GM21717 (cell line): ENCODE results near the gene IGFBP1.
"Not testable (repeated sequence)": the region's sequence is repeated elsewhere in the genome, so short reads cannot be mapped to it uniquely, and the experiment has no call there.

Experiments
- ATAC-seq: cut with Tn5 transposase; IDR thresholded peaks from one replicate; pipeline ENCODE4 v1.9.1; 2021; ENCODE audit warnings: mild to moderate bottlenecking, moderate library complexity; ENCODE audit not compliant: unreplicated experiment

IGFBP1 gene

DNA sequence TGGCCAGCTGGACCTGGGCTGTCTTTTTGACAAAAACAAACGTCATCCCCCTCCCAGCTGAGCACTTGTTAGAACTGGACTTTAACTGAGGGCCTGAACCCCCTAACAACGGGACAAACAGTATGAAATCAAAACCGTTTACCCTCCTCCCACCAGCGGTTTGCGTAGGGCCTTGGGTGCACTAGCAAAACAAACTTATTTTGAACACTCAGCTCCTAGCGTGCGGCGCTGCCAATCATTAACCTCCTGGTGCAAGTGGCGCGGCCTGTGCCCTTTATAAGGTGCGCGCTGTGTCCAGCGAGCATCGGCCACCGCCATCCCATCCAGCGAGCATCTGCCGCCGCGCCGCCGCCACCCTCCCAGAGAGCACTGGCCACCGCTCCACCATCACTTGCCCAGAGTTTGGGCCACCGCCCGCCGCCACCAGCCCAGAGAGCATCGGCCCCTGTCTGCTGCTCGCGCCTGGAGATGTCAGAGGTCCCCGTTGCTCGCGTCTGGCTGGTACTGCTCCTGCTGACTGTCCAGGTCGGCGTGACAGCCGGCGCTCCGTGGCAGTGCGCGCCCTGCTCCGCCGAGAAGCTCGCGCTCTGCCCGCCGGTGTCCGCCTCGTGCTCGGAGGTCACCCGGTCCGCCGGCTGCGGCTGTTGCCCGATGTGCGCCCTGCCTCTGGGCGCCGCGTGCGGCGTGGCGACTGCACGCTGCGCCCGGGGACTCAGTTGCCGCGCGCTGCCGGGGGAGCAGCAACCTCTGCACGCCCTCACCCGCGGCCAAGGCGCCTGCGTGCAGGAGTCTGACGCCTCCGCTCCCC is at the start of gene IGFBP1:
IGFBP1 (plus strand) TSS at position 304 of the 808 bp plus-strand sequence; CDS start at position 469, 165 bp downstream.
- no peak for ATAC-seq

DNA sequence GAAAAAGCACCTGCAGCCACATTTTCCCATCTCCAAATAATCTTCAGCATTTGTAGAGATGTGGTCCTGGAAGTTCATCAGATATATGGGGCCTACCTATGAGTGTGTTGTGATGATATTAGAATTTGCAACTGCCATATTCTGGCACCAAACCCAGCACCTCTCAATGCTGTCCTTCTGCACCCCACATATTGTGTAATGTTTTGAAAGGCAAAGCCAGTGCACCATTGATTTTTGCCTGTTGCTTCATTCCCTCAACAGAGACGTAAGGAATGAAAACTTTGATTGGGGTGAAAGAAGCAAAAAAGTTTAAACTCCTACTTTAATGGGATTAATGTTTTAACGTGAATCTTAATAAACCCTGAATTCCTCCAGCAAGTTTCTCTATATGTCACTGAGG is 49.4 kb upstream of the IGFBP1 start:
- ATAC-seq, result not testable (repeated sequence)

DNA sequence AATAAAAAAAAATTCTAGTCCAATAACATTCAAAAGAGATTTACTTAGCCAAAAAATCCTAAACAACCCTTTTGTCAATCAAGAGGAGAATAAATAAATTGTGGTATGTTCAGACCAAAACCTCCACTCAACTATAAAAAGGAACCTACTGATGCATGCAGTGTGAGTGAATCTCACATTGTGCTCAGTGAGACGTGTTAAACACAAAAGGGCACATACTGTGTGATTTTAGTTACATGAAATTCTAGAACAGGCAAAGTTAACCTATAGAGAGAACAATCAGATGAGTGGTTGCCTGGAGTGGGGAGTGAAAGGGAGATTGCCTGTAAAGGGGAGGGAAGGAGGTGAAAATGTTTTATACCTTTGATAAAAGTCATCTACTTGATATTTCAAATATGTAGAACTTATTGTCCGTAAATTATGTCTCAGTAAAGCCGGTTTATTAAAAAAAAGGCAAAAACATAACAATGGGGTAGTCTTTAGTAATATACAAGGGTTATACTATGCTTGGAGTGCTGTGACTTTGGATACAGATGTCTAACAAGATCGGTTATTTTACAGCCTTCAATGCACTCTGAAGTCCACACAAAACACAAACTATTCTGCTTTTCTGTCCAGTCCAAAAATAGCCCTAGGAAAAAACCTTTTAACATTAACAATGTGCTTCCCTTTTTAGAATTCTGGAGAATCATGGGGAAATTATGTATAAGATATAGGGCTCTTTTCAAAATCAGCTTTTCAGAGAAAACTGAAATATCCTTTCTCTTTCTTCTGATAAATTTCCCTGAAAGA is 46.2 kb upstream of the IGFBP1 start:
- not testable (repeated sequence) for ATAC-seq

DNA sequence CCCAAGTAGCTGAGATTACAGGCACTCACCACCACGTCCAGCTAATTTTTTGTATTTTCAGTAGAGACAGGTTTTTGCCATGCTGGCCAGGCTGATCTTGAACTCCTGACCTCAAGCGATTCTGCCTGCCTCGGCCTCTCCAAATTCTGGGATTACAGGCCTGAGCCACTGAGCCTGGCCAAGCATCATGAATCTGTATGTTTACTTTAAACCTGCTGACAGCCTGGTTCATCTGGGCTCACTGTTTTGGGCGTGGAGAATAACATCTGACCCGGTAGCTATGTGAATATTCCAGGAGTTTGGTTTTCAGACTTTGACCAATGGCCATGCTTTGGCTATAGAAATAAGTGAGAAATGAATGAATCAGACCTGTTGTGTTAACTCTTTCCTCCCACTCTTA is 41.8 kb upstream of the IGFBP1 start:
- not testable (repeated sequence) for ATAC-seq

DNA sequence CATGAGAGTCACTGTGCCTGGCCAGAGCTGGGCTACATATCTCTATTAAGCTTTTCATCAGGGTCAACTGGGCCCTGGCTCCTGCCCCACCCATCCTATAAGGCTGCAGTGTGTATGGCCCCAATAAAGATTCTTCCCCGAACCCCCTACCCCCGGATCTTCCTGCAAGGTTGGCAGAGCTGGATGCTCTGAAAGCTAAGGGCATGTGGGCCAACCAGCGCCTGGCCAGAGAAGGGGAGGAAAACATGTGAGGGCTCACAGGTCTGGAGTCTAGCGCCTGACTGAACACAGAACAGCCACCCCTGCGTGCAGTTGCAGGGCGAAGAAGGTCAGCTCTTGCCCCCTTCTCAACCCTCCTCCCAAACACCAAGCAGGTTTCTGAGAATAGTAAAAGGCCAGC is 39.6 kb upstream of the IGFBP1 start:
- not testable (repeated sequence) for ATAC-seq

DNA sequence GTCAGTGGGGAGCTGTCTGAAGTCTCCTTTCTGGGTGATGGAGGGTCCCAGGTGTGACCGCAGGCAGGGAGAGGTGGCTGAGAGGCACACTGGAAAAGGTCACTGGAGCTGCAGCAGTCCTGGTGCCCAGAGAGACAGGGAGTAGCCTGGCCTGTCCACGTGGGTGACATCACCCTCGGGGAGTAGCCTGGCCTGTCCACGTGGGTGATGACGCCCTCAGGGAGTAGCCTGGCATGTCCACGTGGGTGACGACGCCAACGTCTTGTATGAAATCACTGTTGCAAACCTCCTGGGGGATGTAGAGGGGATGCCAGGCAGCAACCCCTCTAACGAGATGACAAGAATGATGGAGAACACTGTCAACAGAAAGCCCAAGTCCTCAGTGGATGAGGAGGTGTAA is 35.3 kb upstream of the IGFBP1 start:
- not testable (repeated sequence) for ATAC-seq

DNA sequence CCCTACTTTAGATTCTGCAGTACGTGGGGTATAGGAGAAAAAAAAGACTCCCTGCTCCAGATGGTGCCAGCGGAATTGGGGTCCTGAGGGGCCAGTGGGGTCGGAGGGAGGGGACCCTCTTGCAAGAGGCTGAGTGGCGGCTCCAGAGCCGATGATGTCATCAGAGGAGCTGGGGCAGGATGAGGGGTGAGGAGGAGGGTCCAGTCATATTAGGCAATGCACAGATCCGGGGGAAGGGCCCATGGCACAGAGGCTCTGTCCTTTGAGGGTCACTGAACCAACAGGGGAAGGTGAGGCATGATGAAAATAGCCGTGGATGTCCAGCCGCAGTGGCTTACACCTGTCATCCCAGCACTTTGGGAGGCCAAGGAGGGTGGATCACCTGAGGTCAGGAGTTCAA is 34.8 kb upstream of the IGFBP1 start:
- not testable (repeated sequence) for ATAC-seq

DNA sequence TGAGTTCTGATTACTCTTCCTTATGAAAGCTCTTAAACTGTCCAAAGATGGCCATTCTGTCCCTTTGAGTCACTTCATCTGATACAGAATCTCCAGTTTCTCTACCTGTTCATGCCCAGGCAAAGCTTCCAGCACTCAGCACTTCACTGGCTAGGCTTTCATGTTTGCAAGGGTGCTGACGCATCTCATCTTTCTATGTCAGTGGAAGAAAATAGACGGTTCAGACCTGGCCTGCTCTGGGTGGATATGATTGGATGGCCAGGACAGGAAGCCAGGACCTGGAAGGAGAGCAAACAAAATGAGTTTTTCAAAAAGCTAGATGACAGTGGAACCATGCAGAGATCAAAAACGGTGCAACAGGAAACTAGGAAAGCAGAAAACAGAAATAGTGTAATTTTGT is 32.6 kb upstream of the IGFBP1 start:
- ATAC-seq, result not testable (repeated sequence)

DNA sequence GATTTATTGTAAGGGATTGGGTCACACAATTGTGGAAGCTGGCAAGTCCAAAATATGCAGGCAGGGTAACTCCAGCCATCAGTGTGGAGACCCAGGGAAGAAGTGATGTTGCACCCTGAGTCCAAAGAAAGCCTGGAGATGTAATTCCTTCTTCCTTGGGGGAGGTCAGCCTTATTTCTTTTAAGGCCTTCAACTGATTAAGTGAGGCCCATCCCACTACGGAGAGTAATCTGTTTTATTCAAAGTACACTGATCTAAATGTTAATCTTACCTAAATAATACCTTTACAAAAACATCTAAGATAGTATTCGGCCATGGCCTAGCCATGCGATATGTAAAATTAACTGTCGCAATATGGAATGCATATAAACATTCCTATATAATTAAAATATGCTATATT is 31.4 kb upstream of the IGFBP1 start:
- ATAC-seq, result not testable (repeated sequence)

DNA sequence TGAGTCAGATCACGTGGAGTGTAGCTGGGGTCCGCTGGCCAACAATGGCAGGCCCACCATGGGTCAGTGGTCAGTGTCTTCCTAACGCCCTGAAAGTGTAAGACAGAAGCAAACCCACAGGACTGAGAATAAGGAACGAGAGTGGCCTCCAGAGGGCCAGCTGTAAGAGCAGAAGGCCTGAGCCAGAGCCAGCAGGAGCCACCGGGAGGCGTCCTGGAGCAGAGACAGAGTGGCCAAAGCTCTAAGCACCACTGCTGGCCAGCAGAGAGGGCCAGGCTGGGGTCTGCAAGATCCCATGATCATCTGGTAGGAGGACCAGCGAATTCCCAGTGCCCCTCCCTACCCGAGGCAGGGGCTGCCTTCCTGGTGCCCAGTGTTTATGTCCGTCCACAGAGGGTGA is 24.6 kb upstream of the IGFBP1 start:
- ATAC-seq, result no peak

DNA sequence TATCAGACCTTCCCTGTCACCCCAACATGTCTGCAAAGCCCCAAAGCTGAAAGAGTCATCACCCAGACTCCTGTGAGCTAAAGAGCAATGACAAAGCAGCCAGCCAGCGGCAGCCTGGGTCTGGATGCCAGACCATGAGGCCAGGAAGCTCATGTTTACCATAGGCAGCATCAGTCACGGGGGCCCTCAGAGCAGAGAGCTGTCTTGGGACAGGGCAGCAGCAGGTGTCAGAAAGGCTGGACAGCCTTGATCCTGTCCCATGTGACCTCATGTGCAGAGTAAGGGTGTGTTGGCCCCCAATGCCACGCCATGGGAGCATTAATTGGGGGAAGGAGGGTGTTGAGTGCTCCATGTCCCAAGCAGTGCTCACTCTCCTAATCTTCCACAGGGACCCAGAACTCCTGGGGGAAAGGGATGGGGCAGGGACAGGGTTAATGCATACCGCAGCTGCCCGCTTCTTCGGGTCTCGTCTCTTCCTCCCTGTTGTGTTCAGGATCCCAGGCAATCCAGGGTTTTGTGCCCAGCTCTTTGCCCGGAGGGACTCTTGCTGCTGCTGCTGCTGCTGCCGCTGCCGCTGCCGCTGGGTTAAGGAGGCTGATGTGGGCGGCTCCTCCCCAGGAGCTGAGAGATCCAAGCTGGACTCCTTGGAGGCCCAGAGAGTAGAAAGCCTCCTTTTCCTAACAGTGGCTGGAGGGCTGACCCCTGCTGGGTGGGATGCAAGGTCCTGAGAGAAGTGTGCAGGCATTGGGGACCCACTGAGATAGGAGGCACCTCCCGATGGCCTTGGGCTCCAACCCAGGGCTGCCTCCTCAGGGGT is 22.5 kb upstream of the IGFBP1 start:
- ATAC-seq, result no peak

DNA sequence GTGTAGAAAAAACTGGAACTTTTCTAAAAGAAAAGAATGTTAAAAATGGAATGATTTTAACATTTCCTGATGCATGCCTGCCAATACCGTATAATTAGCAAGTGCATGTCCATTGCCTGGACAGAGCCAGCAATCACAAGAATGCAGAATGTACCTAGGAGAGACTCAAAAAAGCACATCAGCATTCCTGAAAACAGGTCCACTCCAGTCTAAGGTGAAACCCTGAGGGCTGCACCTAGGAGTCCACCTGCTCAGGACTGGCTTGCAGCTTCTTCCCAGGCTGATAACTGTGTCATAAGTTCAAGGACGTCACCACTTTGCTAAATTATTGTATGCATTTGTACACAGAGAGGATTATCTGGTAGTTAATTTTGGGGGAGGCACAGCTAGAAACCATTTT is 20.8 kb upstream of the IGFBP1 start:
- ATAC-seq, result no peak

DNA sequence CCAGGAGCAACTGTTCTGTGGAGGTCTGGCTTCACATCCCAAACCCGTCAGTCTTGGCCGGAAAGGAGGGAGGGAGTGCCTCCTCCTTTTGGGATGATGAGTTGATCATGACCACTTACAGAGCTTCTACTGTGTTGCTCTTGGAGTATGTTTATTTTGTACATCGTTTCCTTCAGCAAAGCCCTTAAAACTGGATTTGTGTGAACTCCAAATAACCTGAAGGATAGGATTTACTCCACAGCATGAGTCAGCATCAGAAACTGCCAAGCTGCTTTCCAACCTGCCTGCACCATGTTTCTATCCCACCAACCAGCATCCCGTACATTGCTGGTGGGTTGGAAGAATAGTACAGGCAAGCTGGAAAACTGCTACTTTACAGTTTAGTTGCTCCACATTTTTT is 18.9 kb upstream of the IGFBP1 start:
- no peak for ATAC-seq

DNA sequence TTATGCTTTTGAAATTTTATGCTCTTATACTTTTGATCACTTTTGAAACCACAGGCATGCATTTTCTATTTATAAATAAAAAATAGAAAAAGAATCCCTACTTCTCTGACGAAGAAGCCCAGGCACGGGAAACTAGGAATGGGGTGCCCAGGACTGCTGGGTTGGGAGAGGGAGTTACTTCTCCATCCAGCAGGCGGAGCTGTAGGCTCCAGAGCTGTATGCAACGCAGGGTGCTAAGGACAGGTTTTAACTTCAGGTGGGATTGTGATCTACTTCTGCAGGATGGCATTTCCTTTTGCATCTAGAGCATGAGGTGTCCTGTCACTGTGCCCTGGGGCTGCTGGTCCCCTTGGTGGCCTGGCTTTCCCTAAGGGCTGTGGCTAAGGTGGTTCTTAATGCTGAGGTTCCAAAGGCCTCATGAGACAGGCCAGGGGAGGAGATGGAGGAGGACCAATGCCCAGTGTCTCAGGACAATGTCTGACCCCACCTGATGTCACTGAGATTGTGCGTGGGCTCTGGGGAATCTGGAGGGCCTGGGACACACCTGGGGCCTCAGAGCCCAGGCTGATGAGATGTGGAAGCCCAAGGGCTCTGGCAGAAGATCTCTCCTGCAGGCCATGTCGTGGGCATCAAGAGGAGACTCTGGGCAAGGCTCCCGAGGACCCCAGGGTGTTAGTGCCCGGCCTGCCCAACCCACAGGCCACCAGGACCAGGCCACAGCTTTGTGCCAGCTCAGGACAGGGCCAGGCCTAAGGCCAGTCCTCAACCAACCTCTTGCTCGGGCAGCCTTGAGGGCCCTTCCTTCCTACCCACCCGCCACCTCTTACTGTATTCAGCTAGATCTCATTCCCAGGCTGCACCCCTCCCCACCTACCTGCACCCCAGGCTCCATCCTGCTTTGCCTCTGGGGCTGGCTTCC is 15.9 kb upstream of the IGFBP1 start:
- no peak for ATAC-seq

DNA sequence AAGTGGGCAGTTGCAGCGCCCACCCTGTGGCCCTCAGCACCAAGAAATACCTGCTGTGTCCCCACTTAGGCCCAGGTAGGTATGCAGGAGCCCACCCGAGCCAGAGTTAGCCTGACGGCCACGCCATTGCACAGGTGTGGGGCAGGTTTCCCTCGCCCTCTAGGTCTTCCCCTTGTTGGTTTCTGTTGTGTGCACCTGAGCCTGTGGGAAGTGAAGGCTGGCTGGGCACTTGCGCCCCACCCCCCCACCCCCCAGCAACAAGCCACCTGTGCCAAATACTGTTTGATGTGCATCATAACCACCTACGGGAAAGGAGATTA is 15.3 kb upstream of the IGFBP1 start, which contains the start of gene CCDC201:
CCDC201 (minus strand) TSS at position 48 of the 320 bp plus-strand sequence. CDS start 75 bp downstream, outside the sequence.
- ATAC-seq, result no peak

DNA sequence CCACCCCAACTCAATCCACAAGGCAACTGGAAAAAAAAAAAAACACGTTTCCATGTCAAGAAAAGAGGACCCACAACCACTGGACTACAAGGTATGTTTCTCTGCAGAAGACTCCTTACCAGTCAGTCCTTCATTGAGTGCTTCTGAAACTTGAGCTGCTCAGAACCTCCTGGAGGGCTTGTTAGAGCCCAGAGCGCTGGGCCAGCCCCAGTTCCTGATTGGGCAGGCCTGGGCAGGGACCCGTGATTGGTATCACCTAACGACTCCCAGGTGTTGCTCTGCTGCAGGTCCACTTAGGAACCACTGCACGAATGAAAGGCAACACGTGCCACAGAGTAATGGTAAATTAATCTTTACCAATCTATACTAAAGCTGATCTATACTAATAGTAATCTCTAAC is 14.9 kb upstream of the IGFBP1 start:
- ATAC-seq, result no peak

DNA sequence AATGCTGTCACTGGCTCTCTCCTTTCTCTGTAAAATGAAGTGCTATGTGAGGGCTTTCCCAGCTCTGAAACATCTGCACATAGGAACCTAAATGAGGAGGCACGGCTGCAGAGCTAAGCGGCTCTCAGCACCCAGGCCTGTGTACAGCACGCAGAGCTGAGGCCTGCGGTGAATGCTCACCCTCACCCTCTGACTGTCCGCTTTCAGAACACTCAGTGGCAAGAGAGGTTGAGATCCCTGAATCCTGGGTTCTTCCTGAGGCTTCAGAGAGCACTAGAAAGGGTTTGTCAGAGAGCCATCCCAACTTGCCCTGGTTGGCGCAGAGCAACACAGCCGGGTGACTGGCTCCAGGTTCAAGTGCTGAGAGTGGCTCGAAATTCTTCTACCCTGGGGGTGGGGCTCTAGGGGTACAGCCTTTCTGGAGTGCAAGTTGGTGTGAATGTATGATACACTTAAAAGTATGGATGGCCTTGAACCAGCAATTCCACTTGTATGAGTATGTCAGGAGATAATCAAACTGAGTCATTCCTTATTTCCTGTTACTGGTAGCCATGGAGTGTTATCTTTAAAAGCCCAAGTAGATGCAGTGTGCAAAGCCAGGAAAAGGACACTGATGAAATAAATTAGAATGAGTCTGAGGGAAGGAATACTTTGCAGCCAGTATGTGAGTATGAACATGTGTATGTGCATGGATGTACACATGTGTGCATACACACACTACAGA is 13.7 kb upstream of the IGFBP1 start:
- no peak for ATAC-seq

DNA sequence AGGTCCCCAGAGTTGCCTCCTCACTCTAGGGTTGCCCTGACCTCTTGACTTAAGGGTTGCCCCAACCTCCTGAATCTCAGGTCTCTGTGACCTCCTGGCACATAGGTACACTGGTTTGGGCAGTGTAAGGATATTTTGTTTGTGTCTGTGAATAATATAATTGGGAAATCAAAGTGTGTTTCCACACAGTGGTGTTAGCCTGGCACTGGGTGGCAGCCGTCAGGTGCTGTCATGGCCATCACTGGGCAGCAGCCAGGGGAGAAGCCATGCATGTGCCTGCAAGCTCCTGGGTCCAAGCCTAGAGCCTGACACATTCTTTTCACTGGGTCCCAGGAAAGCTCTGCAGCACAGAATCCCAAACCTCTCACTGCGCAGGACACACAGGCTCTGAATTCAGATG is 11.8 kb upstream of the IGFBP1 start:
- no peak for ATAC-seq

DNA sequence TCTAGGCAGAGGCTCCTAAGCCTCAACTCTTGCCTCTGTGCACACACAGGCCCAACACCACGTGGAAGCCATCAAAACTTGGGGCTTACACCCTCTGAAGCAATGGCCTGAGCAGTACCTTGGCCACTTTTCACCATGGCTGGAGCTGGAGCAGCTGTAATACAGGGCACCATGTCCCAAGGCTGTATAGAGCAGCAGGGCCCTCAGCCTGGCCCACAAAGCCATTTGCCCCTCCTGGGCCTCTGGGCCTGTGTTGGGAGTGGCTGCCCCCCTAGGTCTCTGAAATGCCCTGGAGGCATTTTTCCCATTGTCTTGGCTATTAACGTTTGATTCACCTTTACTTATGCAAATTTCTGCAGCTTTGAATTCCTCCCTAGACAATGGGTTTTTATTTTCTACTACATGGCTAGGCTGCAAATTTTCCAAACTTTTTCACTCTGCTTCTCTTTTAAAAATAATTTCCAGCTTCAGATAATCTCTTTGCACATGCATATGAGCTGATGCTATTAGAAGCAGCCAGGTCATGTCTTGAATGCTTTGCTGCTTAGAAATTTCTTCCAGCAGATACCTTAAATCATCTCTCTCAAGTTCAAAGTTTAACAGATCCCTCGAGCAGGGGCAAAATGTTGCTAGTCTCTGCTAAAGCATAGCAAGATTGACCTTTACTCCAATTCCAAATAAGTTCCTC is 9.7 kb upstream of the IGFBP1 start:
- ATAC-seq, result no peak
